GM12878 (cell line): ENCODE results near the gene SETD4. TPM values are rescaled to one million over a fixed set of nuclear protein-coding genes. Genes with fewer than 3 reads are reported as not detected.

Experiments used
- ATAC-seq: fragments of 200-7000 bp; cut with Tn5 transposase; 3 replicates; pipeline ENCODE4 v1.9.1; 2020; ENCODE audit warnings: mild to moderate bottlenecking, moderate library complexity
- BruUV-seq: library from RNA; stranded (reverse); fragments of 400-500 nt; replicated peaks from 2 replicates; lab custom pipeline; 2021; lab: Mats Ljungman, UMichigan
- CTCF ChIA-PET: fragments of 300-600 bp; sonication (Branson Sonifier 250); formaldehyde crosslinking; extraction: SDS; loops from one replicate; lab custom pipeline; 2021; ENCODE audit warnings: inconsistent platforms; lab: Yijun Ruan, JAX
- POLR2A ChIA-PET: fragments of 350-600 bp; formaldehyde crosslinking; extraction: SDS; loops from one replicate; lab custom pipeline; 2021; ENCODE audit warnings: inconsistent platforms; lab: Charles Lee
- RAD21 ChIA-PET: fragments of 300-600 bp; sonication (Branson Sonifier 250); formaldehyde crosslinking; loops from one replicate; lab custom pipeline; 2023; ENCODE audit warnings: antibody characterized with exemption; ENCODE audit not compliant: unreplicated experiment; lab: Charles Lee
- SMC1A ChIA-PET: fragments of 300-600 bp; sonication (Branson Sonifier 250); formaldehyde crosslinking; loops from one replicate; lab custom pipeline; 2023; ENCODE audit not compliant: unreplicated experiment, uncharacterized antibody; lab: Charles Lee
- DNase-seq: peaks from one replicate; pipeline ENCODE4 v3.0.0-alpha.2; 2011; ENCODE audit warnings: low read depth, low spot score
- FAIRE-seq: peaks from 3 replicates; lab custom pipeline; 2011; peaks lifted over from hg19 to GRCh38; lab: Jason Lieb, UNC
- H2AFZ ChIP-seq: 2 replicates; pipeline ENCODE4 v1.6.0; 2011; ENCODE audit warnings: low read depth, low read length, control low read depth; ENCODE audit not compliant: control insufficient read depth
- H3K27ac ChIP-seq: 2 replicates; pipeline ENCODE4 v1.5.1; 2011; ENCODE audit warnings: control low read depth; ENCODE audit not compliant: control insufficient read depth, insufficient read depth
- H3K27me3 ChIP-seq, 2 experiments: replicated peaks in 1 of 2; 2 replicates each; pipeline versions ENCODE4 v1.6.0 to v1.6.1; 2011; ENCODE audit warnings: low read length in 1 of 2; ENCODE audit not compliant: control insufficient read depth in 2 of 2, insufficient read depth in 2 of 2
- H3K36me3 ChIP-seq, 2 experiments: 2 replicates each; pipeline ENCODE4 v1.5.1; 2011; ENCODE audit warnings: low read length in 1 of 2; ENCODE audit not compliant: control insufficient read depth in 2 of 2, insufficient read depth in 2 of 2
- H3K4me1 ChIP-seq: 2 replicates; pipeline ENCODE4 v1.6.1; 2011; ENCODE audit warnings: mild to moderate bottlenecking, low read length, moderate library complexity, mixed read lengths; ENCODE audit not compliant: control insufficient read depth, insufficient read depth
- H3K4me2 ChIP-seq: 2 replicates; pipeline ENCODE4 v1.6.0; 2011; ENCODE audit warnings: control low read depth; ENCODE audit not compliant: control insufficient read depth, insufficient read depth
- H3K4me3 ChIP-seq: fragments of 200-600 bp; sonication (generic); 2 replicates; pipeline ENCODE4 v1.5.1; 2016
- H3K79me2 ChIP-seq: 2 replicates; pipeline ENCODE4 v1.6.0; 2011; ENCODE audit warnings: low read length; ENCODE audit not compliant: control insufficient read depth, insufficient read depth
- H3K9ac ChIP-seq: 2 replicates; pipeline ENCODE4 v1.8.0; 2011; ENCODE audit warnings: low read length, control low read depth, mixed read lengths; ENCODE audit not compliant: control insufficient read depth, insufficient read depth
- H3K9me3 ChIP-seq: replicated peaks from 3 replicates; pipeline ENCODE4 v1.5.1; 2011; ENCODE audit warnings: mild to moderate bottlenecking, low read length; ENCODE audit not compliant: control insufficient read depth, insufficient read depth
- H4K20me1 ChIP-seq: 2 replicates; pipeline ENCODE4 v1.6.0; 2011; ENCODE audit not compliant: control insufficient read depth, insufficient read depth
- BACH1 ChIP-seq: fragments of 450-650 bp; IDR thresholded peaks from 2 replicates; pipeline ENCODE4 v1.6.1; 2017; ENCODE audit warnings: mild to moderate bottlenecking, borderline replicate concordance
- ETV6 ChIP-seq, 2 experiments: fragments of 450-650 bp in 1 of 2; IDR thresholded peaks in 1 of 2; conservative IDR thresholded peaks in 1 of 2; 2 replicates each; pipeline ENCODE4 v1.6.1; 2014; ENCODE audit warnings: antibody characterized with exemption in 1 of 2, borderline replicate concordance in 1 of 2, low read depth in 1 of 2, mild to moderate bottlenecking in 1 of 2, moderate library complexity in 1 of 2
- EZH2 ChIP-seq: IDR thresholded peaks from 2 replicates; pipeline ENCODE4 v1.6.1; 2012; ENCODE audit warnings: low read depth, mild to moderate bottlenecking, control low read depth, inconsistent platforms, low read length, borderline replicate concordance; ENCODE audit not compliant: control insufficient read depth
- NFIC ChIP-seq: IDR thresholded peaks from 2 replicates; pipeline ENCODE4 v1.6.1; 2012; ENCODE audit warnings: low read depth, mild to moderate bottlenecking, inconsistent platforms, low read length, moderate library complexity
- ZNF207 ChIP-seq: fragments of 450-650 bp; IDR thresholded peaks from 2 replicates; pipeline ENCODE4 v1.6.1; 2014; ENCODE audit warnings: antibody characterized with exemption, mild to moderate bottlenecking, borderline replicate concordance
- WGBS: methylation state at CpG from one replicate; pipeline ENCODE4 v1.1.6; 2016; ENCODE audit warnings: low lambda C conversion rate; ENCODE audit not compliant: insufficient replicate concordance, insufficient coverage; ENCODE audit errors: missing lambda C conversion rate; 5-methylcytosine and 5-hydroxymethylcytosine counted together
- in situ Hi-C: fragments of 300-500 bp; cut with MboI; formaldehyde crosslinking; loops from 9 replicates; pipeline ENCODE4 v1.14.3; 2018; ENCODE audit warnings: mixed read lengths
- intact Hi-C: fragments of 100-400 bp; cut with micrococcal nuclease; formaldehyde crosslinking; loops from one replicate; pipeline ENCODE4 v1.14.2; 2022; ENCODE audit not compliant: unreplicated experiment
- polyA plus RNA-seq, 11 experiments: library from polyadenylated mRNA; depleted of rRNA in 4 of 11; unstranded in 6 of 11; stranded (reverse) in 5 of 11; fragments of >200 nt; fragmentation: Nextera tagmentation in 4 of 11; fragmentation: Illumina TruSeq in 1 of 11; extraction: Ambion mirVana in 4 of 11; extraction: Trizol in 1 of 11; gene quantifications; 1 replicate in 1 of 11; 2 replicates in 10 of 11; pipeline versions ENCODE4 v1.2.1 to v1.2.3, GENCODE V29; 2011 to 2016; ENCODE audit warnings: inconsistent platforms in 2 of 11, missing spikeins in 2 of 11, low read depth in 1 of 11
- total RNA-seq, 4 experiments: library from RNA; depleted of rRNA in 3 of 4; stranded (reverse); fragments of >200 nt in 3 of 4; fragmentation: Illumina TruSeq in 1 of 4; extraction: Trizol in 1 of 4; gene quantifications; 2 replicates each; pipeline versions ENCODE4 v1.2.1 to v1.2.3, GENCODE V29; 2013 to 2021
- TF ChIP-seq, protein P1 (sequence below): IDR thresholded peaks from 2 replicates; pipeline ENCODE4 v1.6.1; 2011; ENCODE audit warnings: mild to moderate bottlenecking, low read depth, low read length, moderate library complexity; ENCODE audit not compliant: insufficient replicate concordance

SETD4 gene
- total and polyA plus RNA-seq, 10 of the 15 experiments (the other 5 are each of a cell fraction or from before 2014, with no cell fraction given): 10.3 to 37.0 (median 18.6) TPM

GRCh38 chr21:36045993-36046392 is 14.3 kb downstream of the SETD4 start:
- Histone ChIP-seq H3K9ac (no peak overlapping the region), H3K4me2 (no peak overlapping the region), H3K4me1 (no peaks in the 10 kb centered on the region), H3K9me3 (no peaks in the 10 kb centered on the region), H3K36me3 (peaks cover 16 to 33% of the 10 kb centered on the region in 2 experiments), H3K4me3 (no peak overlapping the region), H3K27me3 (no peaks in the 10 kb centered on the region), H3K79me2 (no peaks in the 10 kb centered on the region), H4K20me1 (no peaks in the 10 kb centered on the region), H3K27ac (no peak overlapping the region), H2AFZ (no peak overlapping the region)
- 94% methylated on average over 1 of the region's 1 CpG for WGBS
- no peak for TF ChIP-seq EZH2
- intact Hi-C loops: no loop called here
- ChIA-PET POLR2A (no interaction called here), SMC1A (interaction anchor here (1.8 kb wide), 1 partner anchor 14 kb away, joined by 4 read pairs; the partner anchor contains the start of gene SETD4), RAD21 (no interaction called here), CTCF (interaction anchor here (0.9 kb wide), 1 partner anchor 66 kb away, joined by 3 read pairs; no protein-coding TSS in a partner anchor)
- no TSS peak for BruUV-seq
- in situ Hi-C loops: no loop called here
- ATAC-seq: no peak
- no peak for DNase-seq
- no peak for FAIRE-seq

GRCh38 chr21:36044056-36044455 is 16.3 kb downstream of the SETD4 start:
- 92% methylated on average over 10 of the region's 10 CpGs for WGBS
- Histone ChIP-seq H3K36me3 (peaks cover 16 to 27% of the 10 kb centered on the region in 2 experiments), H3K4me1 (no peaks in the 10 kb centered on the region), H3K4me3 (no peak overlapping the region), H3K9me3 (no peaks in the 10 kb centered on the region), H4K20me1 (no peaks in the 10 kb centered on the region), H3K79me2 (no peaks in the 10 kb centered on the region), H3K27me3 (no peaks in the 10 kb centered on the region), H3K27ac (no peak overlapping the region), H3K9ac (no peak overlapping the region), H2AFZ (no peak overlapping the region), H3K4me2 (no peak overlapping the region)
- intact Hi-C loops: no loop called here
- ATAC-seq (no peak), FAIRE-seq (no peak), DNase-seq (no peak)
- ChIA-PET SMC1A (no interaction called here), RAD21 (no interaction called here), POLR2A (no interaction called here), CTCF (interaction anchor here (1.0 kb wide), 1 partner anchor 59 kb away, joined by 3 read pairs; no protein-coding TSS in a partner anchor)
- no TSS peak for BruUV-seq
- TF ChIP-seq NFIC: no peak
- TF ChIP-seq ZNF207: no peak
- TF ChIP-seq BACH1: no peak
- no peak for TF ChIP-seq ETV6 (conservative IDR thresholded peaks at IDR 0.05 in 1 of 2, IDR thresholded peaks at IDR 0.05 in 1 of 2; ENCODE audit: borderline replicate concordance in 1 of 2, low read depth in 1 of 2)
- TF ChIP-seq, protein P1, sequence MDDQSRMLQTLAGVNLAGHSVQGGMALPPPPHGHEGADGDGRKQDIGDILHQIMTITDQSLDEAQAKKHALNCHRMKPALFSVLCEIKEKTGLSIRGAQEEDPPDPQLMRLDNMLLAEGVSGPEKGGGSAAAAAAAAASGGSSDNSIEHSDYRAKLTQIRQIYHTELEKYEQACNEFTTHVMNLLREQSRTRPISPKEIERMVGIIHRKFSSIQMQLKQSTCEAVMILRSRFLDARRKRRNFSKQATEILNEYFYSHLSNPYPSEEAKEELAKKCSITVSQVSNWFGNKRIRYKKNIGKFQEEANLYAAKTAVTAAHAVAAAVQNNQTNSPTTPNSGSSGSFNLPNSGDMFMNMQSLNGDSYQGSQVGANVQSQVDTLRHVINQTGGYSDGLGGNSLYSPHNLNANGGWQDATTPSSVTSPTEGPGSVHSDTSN: no peak
- in situ Hi-C loops: no loop called here
